Stimulated activated CD8-positive, alpha-beta memory T cell treated with anti-CD3 and anti-CD28 coated beads, Interleukin-7, amount 100 ng/mL, for 48 hours (primary cell): ENCODE measurements around the gene FARP2.
"Not testable (repeated sequence)": the region's sequence is repeated elsewhere in the genome, so short reads cannot be mapped to it uniquely, and the experiment has no call there.

Source experiments
- DNase-seq, 2 donors: peaks; one replicate each; pipeline ENCODE4 v3.0.0-alpha.2; 2020; ENCODE audit warnings: low read depth in 1 of 2; ENCODE audit errors: extremely low read depth in 1 of 2

The FARP2 gene

GRCh38 chr2:241355983-241356870, at the start of gene FARP2:
TSS of gene FARP2 (plus strand) at chr2:241356285. CDS start at chr2:241373108, 16,823 bp downstream.
- peak; percentile 91 to 95 for DNase-seq

- DNase-seq: no peak
Measured at GRCh38 chr2:241307055-241307454, 49.0 kb upstream of the FARP2 start.

GRCh38 chr2:241308267-241308666, 47.8 kb upstream of the FARP2 start:
- no peak for DNase-seq

GRCh38 chr2:241308832-241309500, 47.1 kb upstream of the FARP2 start:
- DNase-seq: no peak

GRCh38 chr2:241309684-241310117, 46.4 kb upstream of the FARP2 start:
- peak in 1 of 2 donors; percentile 66 for DNase-seq

GRCh38 chr2:241310917-241311566, 45.0 kb upstream of the FARP2 start:
- no peak for DNase-seq

GRCh38 chr2:241312082-241312481, 44.0 kb upstream of the FARP2 start:
- no peak for DNase-seq

- no peak for DNase-seq
Measured at GRCh38 chr2:241313543-241314095, 42.5 kb upstream of the FARP2 start.

- DNase-seq: no peak
Measured at GRCh38 chr2:241314226-241315092, 41.6 kb upstream of the FARP2 start.

- peak; percentile 99 to 100 for DNase-seq
Measured at GRCh38 chr2:241315093-241315878, 40.8 kb upstream of the FARP2 start, which contains the start of gene HDLBP. TSS of gene HDLBP (minus strand) at chr2:241315672. CDS start at chr2:241266869, 48,803 bp downstream.

GRCh38 chr2:241315879-241316631, 40.0 kb upstream of the FARP2 start, which contains the start of gene SEPTIN2:
TSS of gene SEPTIN2 (plus strand) at chr2:241315925. CDS start at chr2:241324233, 8,308 bp downstream.
- peak; percentile 47 to 66 for DNase-seq

GRCh38 chr2:241316825-241317224, 39.3 kb upstream of the FARP2 start:
- DNase-seq: no peak

GRCh38 chr2:241317391-241317790, 38.7 kb upstream of the FARP2 start:
- no peak for DNase-seq

- not testable (repeated sequence) for DNase-seq
Measured at GRCh38 chr2:241318830-241319229, 37.3 kb upstream of the FARP2 start.

- no peak for DNase-seq
Measured at GRCh38 chr2:241320394-241320793, 35.7 kb upstream of the FARP2 start.

- no peak for DNase-seq
Measured at GRCh38 chr2:241321033-241321432, 35.1 kb upstream of the FARP2 start.

- no peak for DNase-seq
Measured at GRCh38 chr2:241321886-241322285, 34.2 kb upstream of the FARP2 start.

- DNase-seq: no peak
Measured at GRCh38 chr2:241323778-241324177, 32.3 kb upstream of the FARP2 start.
